Fibroblast of skin of right biceps (primary cell): ENCODE data around the gene AGPAT1.
A peak's percentile ranks its signal among the peaks of the same experiment; 100 is the strongest.

ENCODE experiments used
- DNase-seq: peaks from one replicate; pipeline ENCODE4 v3.0.0-alpha.2; 2013

AGPAT1 gene

DNA sequence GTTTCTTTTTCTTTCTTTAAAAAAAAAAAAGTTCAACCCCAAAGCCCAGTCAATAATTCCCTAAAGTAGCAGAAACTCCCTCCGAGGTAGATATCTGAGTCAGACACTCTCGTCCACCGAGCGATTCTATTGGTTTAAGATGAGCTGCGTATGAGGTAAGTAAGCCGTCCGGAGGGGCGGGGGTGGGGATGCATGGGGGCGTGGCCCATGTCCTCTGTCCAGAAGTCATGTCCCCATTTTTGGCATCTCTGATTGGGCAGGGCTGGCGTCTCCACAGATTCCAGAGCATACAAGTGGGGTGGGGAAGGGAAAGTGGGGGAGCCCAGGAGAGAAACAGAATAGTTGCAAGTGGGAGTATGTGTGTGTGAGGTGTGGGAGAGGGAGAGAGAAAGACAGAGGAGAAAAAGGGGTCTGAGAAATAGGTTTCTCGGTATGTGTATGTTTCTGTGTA, 9.8 kb upstream of the AGPAT1 start:
- peak; percentile 91 for DNase-seq

DNA sequence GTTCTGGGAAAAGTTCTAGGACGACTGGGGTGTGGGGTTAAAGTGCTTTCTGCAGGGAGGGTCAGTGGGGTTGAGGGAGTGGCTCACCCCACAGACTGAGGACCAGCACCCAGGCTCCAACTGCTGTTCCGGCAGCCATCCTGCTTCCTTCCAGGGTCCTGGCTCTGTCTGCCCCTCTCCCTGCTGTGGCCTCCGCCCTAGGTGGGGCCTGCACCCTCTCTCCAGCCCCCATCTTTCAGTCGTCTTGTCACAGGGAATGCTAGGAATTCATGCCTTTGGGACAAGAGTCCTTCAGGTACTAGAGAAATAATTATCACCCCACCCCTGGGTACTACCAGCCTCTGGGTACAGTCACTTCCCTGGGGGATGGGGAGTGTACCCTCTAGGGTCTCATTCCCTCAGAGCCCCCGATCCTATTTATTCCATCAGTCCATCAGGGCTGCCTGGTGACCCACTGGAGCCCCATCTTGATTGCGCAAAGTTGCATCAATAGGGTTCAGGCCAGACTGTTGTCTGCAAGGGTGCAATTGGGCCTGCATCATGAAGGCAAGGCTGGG, 8.3 kb upstream of the AGPAT1 start, which contains the start of gene AGER:
Gene AGER, minus strand, starts transcription at position 170 of the 557 bp plus-strand sequence. Its CDS starts 31 bp downstream, at position 139.
- DNase-seq = no peak

DNA sequence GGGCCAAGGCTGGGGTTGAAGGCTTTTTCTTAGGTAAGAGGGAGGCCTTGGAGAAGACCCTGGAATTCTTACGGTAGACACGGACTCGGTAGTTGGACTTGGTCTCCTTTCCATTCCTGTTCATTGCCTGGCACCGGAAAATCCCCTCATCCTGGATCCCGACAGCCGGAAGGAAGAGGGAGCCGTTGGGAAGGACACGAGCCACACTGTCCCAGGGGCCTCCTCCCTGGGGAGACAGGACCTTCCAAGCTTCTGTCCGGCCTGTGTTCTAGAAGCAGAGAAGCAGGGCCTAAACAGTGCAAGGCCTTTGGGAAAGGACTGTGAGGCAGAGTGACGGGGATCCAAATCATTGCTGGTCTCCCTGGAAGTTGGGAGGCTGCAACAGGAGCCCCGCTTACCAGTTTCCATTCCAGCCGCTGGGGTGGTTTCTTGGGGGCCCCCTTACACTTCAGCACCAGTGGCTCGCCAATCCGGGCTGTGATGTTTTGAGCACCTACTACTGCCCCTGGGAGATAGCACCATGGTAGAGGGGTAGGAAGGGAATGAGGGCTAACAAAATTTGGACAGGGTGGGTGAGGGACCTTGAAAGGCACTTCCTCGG, 7.7 kb upstream of the AGPAT1 start:
- DNase-seq = no peak

DNA sequence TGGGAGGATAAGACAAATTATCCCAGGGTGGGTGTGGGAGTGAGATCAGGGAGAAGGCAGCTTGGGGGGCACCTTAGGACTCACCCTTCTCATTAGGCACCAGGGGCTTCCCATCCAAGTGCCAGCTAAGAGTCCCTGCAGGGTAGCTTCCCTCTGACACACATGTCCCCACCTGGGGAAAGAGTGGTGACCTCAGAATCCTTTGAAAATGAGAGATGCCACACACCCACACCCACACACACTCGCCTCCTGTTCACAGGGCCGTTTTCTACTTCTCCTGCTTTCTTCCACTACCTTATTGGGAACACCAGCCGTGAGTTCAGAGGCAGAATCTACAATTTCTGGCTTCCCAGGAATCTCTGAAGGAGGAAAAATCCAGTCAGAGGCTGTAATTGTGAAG, 7.1 kb upstream of the AGPAT1 start:
- DNase-seq = no peak

DNA sequence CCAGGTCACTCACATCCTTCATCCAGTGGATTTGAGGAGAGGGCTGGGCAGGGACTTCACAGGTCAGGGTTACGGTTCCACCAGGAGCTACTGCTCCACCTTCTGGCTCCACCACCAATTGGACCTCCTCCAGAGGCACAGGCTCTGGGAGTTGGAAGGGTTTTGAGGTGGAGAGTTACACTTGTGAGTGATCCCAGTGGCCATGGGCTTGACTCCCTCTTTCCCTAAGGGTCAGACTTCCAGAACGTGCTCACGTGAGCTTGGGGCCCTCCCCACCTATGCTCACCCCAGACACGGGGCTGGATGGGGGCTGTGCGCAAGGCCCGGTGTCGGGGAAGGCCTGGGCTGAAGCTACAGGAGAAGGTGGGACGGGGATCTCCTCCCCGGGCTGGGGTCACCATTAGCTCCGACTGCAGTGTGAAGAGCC, 6.7 kb upstream of the AGPAT1 start:
- no peak for DNase-seq

DNA sequence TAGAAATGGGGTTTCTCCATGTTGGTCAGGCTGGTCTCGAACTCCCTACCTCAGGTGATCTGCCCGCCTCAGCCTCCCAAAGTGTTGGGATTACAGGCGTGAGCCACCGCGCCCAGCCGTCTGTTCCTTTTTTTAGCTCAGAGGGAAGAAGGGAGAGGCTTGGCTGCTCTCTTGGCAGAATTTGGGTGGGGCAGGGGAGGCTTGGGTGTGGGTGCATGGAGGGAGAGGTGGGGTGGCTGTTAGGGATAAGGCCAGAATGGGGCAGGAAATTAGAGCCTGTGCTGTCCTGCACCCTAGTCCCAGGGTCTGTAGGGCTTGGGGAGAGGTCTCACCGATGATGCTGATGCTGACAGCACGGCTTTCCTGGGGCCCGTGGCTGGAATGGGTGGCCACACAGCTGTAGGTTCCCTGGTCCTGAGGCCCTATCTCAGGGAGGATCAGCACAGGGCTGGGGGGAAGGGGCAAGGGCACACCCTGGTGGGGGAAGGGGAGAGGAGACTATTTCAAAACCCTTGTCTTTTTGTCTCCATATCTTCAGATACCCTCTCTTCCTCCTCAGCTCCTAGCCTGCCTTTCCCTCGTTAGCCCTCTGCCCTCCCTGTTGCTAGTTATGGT, 6.1 kb upstream of the AGPAT1 start:
- no peak for DNase-seq

DNA sequence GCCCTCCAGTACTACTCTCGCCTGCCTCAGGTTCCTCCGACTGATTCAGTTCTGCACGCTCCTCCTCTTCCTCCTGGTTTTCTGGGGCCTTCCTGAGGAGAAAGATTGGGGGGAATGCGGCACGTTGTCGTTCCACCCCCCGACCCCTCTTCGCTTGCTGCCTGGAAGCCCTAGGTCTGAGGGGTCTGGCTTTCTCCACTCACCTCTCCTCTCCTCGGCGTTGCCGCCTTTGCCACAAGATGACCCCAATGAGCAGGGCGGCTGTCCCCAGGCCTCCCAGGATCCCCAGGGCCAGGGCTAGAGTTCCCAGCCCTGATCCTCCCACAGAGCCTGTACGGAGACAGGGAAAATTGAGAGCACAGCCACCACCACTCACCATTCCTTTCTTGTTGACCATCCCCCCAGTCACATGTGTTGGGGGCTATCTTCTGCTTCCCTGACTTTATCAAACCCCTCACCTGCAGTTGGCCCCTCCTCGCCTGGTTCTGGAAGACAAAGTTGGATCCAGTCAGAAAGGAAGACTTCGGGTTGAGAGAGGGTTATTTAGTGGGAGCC, 5.3 kb upstream of the AGPAT1 start:
- DNase-seq = no peak

DNA sequence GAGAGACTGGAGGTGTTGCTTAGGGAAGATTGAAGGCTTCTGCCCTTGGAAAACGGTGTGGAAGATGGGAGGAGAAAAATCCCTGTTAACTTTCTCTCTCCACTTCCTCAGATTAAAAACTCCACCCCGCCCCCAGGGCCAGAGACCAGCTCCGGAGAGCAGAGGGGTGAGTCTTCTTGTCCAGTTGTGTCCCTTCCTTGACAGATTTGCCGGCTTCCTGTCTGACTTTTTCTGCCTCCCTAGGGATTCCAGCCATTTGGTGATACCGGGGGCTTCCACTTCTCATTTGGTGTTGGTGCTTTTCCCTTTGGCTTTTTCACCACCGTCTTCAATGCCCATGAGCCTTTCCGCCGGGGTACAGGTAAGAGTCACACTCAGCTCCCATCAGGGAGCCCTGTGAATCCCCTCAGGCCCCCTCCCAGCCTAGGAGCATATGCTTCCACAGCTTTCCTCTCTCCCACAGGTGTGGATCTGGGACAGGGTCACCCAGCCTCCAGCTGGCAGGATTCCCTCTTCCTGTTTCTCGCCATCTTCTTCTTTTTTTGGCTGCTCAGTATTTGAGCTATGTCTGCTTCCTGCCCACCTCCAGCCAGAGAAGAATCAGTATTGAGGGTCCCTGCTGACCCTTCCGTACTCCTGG, 4.0 kb upstream of the AGPAT1 start:
- DNase-seq = no peak

DNA sequence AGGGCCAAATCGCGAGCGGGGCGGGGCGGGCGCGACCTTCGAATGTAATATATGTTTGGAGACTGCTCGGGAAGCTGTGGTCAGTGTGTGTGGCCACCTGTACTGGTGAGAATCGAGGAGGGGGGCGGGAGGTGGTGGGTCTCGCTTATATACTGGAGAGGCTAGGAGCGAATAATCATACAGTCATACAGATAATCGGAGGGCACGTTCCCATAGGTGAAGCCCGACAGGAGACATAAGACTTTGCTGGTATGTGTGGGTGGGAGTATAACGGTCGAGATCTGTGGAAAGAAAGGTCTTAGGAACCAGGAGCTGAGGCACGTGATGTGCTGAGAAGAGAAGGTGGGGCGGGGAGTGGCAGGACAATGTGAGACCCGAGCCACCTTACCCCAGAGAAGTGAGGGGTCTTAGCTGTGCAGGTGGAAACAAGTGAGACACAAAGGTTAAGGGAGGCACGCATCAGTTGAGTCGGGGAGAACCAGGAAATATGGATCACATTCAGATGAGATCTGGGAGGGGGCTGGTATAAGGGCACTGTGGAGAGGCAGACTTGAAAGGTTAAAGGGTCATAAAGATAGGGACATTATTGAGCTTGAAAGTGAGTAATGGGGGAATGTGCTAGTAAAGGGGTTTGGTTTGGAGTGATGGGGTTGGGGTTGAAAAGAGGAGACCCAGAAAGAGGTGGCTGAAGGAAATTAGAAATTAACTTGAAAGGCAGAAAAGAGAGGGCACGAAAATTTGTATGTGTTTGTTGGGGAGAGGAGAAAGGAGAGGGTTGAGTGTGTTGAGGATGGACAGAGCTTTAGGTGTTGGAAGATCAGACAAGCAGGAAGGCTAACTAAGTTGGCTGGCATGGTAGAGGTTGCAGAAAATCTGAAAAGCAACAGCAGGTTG, 2.9 kb upstream of the AGPAT1 start:
- DNase-seq = no peak

DNA sequence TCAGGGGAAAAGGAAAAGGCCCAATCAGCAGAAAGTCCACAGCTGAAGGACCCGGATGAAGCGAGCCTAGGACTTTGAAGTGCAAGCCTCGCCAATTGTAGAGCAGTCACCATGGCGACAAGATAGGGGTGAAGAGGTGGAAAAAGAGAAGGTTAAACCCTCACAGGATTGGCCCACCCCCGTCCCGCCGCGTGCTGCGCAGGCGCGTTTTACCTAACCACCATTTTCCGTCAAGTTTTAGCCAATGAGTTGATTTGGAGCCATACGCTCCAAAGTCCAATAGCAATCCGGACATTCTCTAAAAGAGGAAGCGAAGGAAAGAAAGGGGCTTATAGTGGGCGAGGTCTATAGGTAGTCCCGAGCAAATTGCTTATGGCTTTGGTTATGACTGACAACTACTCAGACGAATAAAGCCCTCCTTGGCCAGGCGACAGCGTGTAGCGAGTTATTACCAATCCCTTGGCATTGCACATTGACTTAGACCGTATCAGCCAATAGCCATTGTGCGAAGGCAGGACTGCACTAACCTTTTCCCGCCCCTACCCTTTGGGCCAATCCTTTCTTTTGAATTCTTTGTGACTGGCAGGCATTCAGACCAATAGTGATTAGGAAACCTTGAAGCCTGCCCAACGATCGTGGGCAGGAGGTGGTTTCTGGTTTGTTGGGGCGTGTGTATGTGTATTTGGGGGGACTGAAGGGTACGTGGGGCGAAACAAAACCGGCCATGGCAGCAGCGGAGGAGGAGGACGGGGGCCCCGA, 2.1 kb upstream of the AGPAT1 start, which contains the start of gene RNF5:
Gene RNF5, plus strand, starts transcription at position 618 of the 759 bp plus-strand sequence. Its CDS starts 107 bp downstream, at position 725.
- peak; percentile 100 for DNase-seq

DNA sequence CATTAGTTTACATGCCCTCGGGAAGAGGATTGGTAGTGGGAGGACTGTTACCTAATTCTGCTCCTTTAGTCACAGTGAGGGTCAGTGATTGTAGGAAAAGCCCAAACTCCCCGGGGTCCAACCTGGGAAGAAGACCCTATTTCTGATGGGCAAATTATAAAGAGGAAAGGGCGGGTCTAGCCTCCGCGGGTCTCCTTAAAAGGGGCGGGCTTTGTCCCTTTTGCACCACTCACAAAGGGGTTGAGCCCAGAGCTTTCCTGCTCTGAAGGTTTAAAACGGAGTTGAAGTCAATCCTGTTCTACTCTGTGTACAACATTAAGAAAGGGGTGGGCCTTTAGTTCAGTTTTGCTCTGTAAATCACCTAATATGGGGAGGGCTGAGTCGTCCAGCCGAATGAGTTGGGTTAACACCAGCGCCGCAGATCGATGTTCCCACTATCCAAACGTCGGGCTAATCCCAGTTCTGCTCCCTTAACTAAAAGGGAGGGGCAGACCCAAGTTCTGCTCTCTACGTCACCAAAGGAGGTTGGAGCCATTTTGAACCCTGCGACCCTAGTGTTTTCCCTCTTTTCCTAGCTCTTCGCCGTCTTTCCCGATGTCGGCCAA, 1.4 kb upstream of the AGPAT1 start:
- DNase-seq = no peak

DNA sequence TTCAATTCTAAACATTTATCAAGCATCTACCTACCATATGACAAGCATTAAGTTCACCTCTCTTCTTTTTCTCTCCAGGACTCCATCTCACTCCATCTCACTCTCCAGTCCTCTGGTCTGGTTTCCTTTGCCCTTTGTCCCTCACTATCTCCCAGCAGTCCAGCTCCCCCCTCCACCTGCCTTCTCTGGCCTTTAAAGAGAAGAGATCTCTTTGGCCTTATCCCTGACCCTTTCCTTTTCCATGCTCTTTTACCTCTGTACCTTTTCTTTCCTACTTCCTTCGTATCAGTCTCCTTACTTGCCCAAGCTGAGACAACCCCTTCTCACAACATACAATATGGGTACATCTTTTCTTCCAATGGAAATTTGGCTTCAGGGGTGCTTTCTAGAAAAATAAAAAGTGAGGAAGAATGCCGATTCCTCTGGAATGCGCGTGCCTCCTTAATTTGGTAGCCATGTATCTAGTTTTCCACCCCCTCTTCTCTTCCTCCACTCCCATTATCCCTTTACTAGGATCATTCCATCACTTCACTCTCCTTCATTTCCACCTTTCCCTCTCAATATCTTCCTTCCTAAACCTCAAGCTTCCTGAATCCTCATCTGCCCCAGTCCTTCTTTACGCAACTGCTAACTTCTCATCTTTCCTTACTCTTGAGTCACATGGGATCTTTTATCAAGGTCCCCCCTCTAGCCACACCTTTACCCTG, 745 bp upstream of the AGPAT1 start:
- peak; percentile 64 for DNase-seq

DNA sequence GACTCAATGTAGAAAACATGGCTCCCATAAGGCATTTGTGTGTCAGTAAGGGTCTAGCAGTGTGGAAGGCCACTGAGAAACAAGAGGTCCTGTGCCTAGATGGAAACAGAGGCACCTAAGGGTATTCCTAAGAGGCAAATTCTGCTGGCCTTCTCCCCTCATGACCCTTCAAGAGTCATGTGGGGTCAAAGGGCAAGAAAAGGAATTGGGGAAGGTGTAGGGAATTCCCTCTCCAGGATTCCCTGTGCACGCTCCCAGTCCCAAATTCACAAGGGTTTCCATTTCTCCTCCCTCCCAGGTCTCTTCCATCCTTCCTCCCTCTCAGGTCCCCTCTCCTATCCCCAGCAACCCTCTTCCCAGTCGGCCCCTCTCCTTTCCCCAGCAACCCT, 568 bp downstream of the AGPAT1 start:
- no peak for DNase-seq

DNA sequence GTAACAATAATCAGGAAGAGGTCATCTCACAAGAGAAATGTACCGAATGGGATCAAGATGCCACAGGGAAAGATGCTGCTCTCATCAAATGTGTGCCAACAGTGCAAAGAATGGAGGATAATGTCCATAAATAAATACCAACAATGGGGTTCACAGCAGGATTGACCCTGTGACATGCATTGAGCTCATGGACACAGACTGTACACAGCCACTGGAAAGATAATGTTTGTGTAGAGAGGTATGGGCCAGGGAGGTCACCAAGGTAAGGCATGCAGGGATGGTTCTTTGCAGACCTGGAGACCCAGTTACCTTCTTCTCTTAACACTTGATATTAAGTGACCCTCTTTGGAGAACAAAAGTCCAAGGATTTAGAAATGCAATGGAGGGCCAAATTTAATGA, 1.5 kb downstream of the AGPAT1 start:
- DNase-seq = no peak

DNA sequence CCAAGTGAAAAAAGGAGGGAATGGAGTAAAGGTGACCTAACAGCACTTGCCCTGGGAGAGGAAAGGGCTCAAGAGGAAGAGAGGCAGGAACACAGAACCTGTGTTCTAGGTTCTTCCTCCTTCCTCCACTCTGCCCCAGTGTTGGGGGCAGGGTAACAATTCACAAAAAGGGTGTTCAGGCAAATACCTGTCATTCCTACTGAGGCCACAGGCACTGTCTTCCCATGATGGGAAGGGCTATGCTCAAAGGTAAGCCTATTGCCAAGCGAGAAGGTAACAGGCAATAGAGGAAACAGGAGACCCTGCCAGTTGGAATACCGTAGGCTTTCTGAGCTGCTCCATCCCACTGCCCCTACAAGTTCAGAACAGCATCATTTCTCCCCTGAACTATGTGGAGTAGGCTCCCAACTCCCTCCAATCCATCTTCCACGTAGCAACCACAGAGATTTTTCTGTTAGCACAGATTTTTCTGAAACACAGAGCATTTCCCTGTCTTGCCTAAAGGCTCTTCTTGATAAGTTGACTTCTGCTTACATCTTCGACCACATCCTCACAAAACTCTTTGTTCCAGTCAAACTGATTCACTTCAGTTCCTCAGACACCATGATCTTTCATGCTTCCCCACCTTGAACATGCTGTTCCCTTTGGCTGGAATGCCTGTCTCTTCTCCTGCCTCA, 2.7 kb downstream of the AGPAT1 start:
- DNase-seq = no peak

DNA sequence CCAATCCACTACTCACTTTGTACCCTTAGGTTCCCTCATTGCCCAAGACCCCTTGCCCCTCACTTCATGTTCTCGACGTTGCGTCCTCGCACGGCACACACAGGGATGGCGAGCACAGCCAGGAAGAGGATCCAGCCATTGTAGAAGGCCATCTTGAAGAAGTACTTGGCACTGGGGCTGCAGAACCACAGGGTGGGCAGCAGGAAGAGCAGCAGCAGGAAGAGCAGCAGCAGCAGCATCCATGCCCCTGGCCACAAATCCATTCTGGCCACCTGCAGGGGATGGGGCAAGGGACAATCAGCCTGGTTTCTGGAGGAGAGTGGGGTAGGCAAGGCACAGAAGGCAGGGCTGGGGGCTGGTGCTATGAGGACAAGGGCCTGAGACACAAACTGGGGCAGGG, 4.7 kb downstream of the AGPAT1 start:
- no peak for DNase-seq

DNA sequence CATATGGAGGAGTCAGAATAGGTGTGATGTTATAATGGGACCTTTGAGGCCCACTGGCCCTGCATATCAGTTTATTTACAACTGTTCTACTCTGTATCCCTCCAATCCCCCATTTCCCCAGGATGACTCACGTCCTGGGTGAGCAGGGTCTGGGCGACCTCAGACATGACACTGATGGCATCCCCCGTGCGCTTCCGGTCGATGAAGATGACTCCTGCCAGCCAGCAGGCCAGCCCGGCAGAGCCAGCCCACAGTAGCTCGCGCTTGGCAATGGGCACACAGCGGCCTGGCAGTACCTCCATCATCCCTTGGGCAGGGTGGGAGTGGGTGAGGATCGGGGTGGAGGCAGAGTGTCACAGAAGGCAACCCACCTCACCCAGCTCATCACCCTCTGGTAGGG, 5.6 kb downstream of the AGPAT1 start:
- no peak for DNase-seq

DNA sequence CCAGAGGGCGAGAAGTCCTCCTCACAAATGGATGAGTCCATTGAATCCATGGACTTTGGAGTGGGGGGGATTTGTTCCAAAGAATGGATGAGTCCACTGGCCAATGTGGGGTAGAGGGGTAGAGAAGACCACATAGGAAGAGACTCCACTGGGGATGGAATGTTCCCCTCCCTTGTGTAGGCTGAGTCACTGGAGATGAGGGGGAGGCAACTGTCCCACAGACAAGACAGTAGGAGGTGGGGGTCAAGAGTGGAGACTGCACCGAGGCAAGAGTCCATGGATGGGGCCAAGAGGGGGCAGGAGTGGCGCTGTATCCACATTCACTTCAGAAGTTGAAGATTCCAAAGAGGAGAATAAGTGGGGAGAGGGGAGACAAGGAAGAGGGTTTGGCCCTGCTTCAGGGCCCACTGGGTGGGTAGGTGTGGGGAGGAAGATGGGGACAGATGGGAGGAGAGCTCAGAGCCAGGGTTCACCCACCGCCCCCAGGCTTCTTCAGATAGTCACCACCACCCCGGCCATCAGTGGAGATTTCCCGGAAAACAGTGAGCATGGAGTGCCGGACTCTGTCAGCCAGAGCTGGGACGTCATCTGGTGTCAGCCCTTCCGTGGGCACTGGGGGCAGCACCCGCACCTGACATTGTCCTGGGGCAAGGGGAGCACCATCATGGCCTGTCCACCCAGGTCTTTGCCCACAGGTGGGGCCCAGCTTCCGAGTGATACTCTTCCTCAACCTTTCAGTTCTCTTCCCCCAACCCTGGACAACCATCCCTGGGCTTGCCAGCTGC, 6.9 kb downstream of the AGPAT1 start:
- DNase-seq = peak; percentile 66

DNA sequence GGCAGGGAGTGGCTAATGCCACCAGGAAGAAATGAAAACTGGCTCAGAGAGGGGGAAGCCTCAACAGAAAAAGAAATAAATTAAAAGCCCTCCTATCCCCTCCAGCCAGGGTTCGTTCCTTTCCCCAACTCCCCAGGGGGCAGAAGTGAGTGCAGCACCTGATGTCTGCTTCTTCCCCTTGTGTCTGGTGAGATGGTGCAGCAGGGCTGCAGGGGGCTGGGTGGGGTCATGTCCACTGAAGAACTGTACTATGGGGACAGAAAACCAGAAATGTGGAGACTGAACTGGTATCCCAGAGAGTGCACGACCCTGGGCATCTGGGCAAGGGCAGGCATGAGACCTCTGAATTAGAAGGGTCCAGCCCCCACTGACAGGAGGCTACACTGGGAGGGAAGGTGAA, 7.5 kb downstream of the AGPAT1 start:
- DNase-seq = no peak
